ENCODE results near the gene KRT23. TPM values are rescaled to one million over a fixed set of nuclear protein-coding genes. Genes with fewer than 3 reads are reported as not detected.

Gene KRT23
- total and polyA plus RNA-seq, 9 of the 15 experiments (the other 6 are each of a cell fraction or from before 2014, with no cell fraction given), result not detected

DNA sequence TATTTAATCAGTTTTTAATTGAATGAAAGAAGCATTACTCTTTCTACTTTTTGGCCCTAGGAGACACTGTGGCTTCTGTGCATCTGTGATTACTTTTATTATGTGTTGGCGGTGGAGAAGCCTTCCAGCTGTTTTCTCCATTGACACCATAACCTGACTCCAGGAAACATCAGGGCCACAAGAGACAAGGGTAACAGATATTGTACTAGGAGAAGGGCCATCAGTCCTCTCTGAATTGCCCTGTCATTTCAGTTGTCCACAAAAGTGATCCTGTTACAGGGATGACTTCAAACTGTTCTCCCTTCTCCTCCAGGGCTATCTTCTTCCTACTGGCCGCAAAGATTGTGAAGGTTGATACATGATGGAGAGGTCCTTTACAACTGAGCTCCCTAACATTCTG, 14.7 kb upstream of the KRT23 start:
- H2AFZ ChIP-seq (ENCODE audit: low read depth, low read length), result no peak overlapping the region
- DNase-seq (ENCODE audit: extremely low read depth in 1 of 4, low spot score in 3 of 4) (no peak), ATAC-seq (no peak), FAIRE-seq (no peak)
- no peaks in the 10 kb centered on the region for H3K79me2 ChIP-seq (ENCODE audit: control insufficient read depth, insufficient read depth, low read length)
- H3K9me3 ChIP-seq (replicated peaks; ENCODE audit: control insufficient read depth, insufficient read depth, low read depth, low read length), result no peaks in the 10 kb centered on the region
- no TSS peak for BruUV-seq (replicated peaks)
- H3K4me1 ChIP-seq (replicated peaks in 1 of 2; ENCODE audit: control insufficient read depth in 2 of 2, insufficient read depth in 2 of 2, low read length in 2 of 2), result no peaks in the 10 kb centered on the region
- H3K27ac ChIP-seq (ENCODE audit: extremely low read depth, low read depth, low read length), result no peak overlapping the region
- peaks cover 0 to 11% of the 10 kb centered on the region in 2 experiments; a peak in 2 of 5 replicates for H3K27me3 ChIP-seq (ENCODE audit: control insufficient read depth in 2 of 2, insufficient read depth in 2 of 2, low read length in 2 of 2)
- H3K4me2 ChIP-seq (ENCODE audit: insufficient read depth, low read length), result no peak overlapping the region
- no peak for TF ChIP-seq TSHZ1 (CRISPR knock-in tag; IDR thresholded peaks at IDR 0.05)
- no peak for TF ChIP-seq KDM1A (IDR thresholded peaks at IDR 0.05)
- no peak for TF ChIP-seq MXI1 (IDR thresholded peaks at IDR 0.05; ENCODE audit: low read depth, low read length)
- TF ChIP-seq TFE3 (CRISPR knock-in tag; IDR thresholded peaks at IDR 0.05), result no peak
- TF ChIP-seq, protein P1, sequence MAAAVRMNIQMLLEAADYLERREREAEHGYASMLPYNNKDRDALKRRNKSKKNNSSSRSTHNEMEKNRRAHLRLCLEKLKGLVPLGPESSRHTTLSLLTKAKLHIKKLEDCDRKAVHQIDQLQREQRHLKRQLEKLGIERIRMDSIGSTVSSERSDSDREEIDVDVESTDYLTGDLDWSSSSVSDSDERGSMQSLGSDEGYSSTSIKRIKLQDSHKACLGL (CRISPR knock-in tag; IDR thresholded peaks at IDR 0.05; ENCODE audit: borderline replicate concordance, poor library complexity, severe bottlenecking), result no peak
- no peak for TF ChIP-seq PCBP2 (IDR thresholded peaks at IDR 0.05; ENCODE audit: low read depth, low read length, poor library complexity, severe bottlenecking)
- ChIA-PET POLR2A (interaction anchor here (0.7 kb wide), 1 partner anchor 13 kb away, joined by 5 read pairs; no protein-coding TSS in a partner anchor), CTCF (ENCODE audit: low intra/inter-chr PET ratio) (no interaction called here)
- no peak overlapping the region for H3K9ac ChIP-seq (ENCODE audit: insufficient read depth in 1 of 2, low read depth in 2 of 2, low read length in 2 of 2)
- H3K9me1 ChIP-seq (ENCODE audit: control insufficient read depth, insufficient read depth, low read length), result no peaks in the 10 kb centered on the region
- 4% methylated on average over 2 of the region's 2 CpGs for whole genome bisulfite sequencing (ENCODE audit: insufficient coverage, low coverage, missing lambda C conversion rate)
- H3K36me3 ChIP-seq (ENCODE audit: control insufficient read depth, insufficient read depth, low read length), result no peaks in the 10 kb centered on the region
- intact Hi-C loops (cut with micrococcal nuclease), result no loop called here
- H4K20me1 ChIP-seq (replicated peaks; ENCODE audit: control insufficient read depth, insufficient read depth, low read length), result no peaks in the 10 kb centered on the region
- in situ Hi-C loops (cut with MboI), result no loop called here
- no peak overlapping the region for H3K4me3 ChIP-seq

Data from K562 (cell line).